SU-DHL-6 (cell line): ENCODE results near the gene GKAP1.
A peak's percentile ranks its signal among the peaks of the same experiment; 100 is the strongest.
"Not testable (repeated sequence)": the region's sequence is repeated elsewhere in the genome, so short reads cannot be mapped to it uniquely, and the experiment has no call there.

Experiments used
- H2AFZ ChIP-seq: fragments of 200-600 bp; sonication (generic); 2 replicates; pipeline ENCODE4 v1.6.1; 2014; ENCODE audit warnings: low read depth, mild to moderate bottlenecking, moderate library complexity, mixed read lengths, antibody characterized with exemption, low read length; ENCODE audit not compliant: severe bottlenecking
- H3F3A ChIP-seq: fragments of 200-600 bp; shearing (Covaris generic); 2 replicates; pipeline ENCODE4 v1.6.0; 2016; ENCODE audit warnings: antibody characterized with exemption, mild to moderate bottlenecking; ENCODE audit not compliant: insufficient read depth
- H3K27ac ChIP-seq: fragments of 200-600 bp; sonication (generic); 2 replicates; pipeline ENCODE4 v1.5.1; 2016; ENCODE audit warnings: low read depth, mild to moderate bottlenecking, low read length, moderate library complexity, mixed read lengths
- H3K27me3 ChIP-seq: fragments of 200-600 bp; sonication (generic), shearing (Covaris generic); 2 replicates; pipeline ENCODE4 v1.6.0; 2014; ENCODE audit warnings: mild to moderate bottlenecking, low read length
- H3K36me3 ChIP-seq: fragments of 200-600 bp; sonication (generic); 2 replicates; pipeline ENCODE4 v1.6.1; 2014; ENCODE audit warnings: mild to moderate bottlenecking, low read length, mixed read lengths
- H3K4me2 ChIP-seq: fragments of 300-600, 200-600 bp; shearing (Covaris generic), sonication (generic); 2 replicates; pipeline ENCODE4 v1.6.0; 2014; ENCODE audit warnings: low read length, low read depth, mild to moderate bottlenecking; ENCODE audit not compliant: poor library complexity, severe bottlenecking
- H3K4me3 ChIP-seq: fragments of 200-600 bp; sonication (generic); 2 replicates; pipeline ENCODE4 v1.5.1; 2014; ENCODE audit warnings: antibody characterized with exemption, low read length, mild to moderate bottlenecking, mixed read lengths; ENCODE audit not compliant: insufficient read depth, poor library complexity, severe bottlenecking
- H3K79me2 ChIP-seq: fragments of 200-600 bp; sonication (generic); 2 replicates; pipeline ENCODE4 v1.6.1; 2014; ENCODE audit warnings: mild to moderate bottlenecking, low read length, moderate library complexity; ENCODE audit not compliant: insufficient read depth
- H3K9ac ChIP-seq: fragments of 200-600 bp; sonication (generic); 2 replicates; pipeline ENCODE4 v1.7.0; 2014; ENCODE audit warnings: mild to moderate bottlenecking, low read length
- H3K9me2 ChIP-seq: fragments of 200-600 bp; sonication (generic); replicated peaks from 2 replicates; pipeline ENCODE4 v1.6.1; 2014; ENCODE audit warnings: low read length; ENCODE audit not compliant: insufficient read depth
- H3K9me3 ChIP-seq: fragments of 200-600 bp; sonication (generic); 2 replicates; pipeline ENCODE4 v1.6.1; 2014; ENCODE audit warnings: low read length, mixed read lengths; ENCODE audit not compliant: insufficient read depth
- H4K20me1 ChIP-seq: fragments of 200-600 bp; sonication (generic); 2 replicates; pipeline ENCODE4 v1.6.1; 2014; ENCODE audit warnings: low read depth, mild to moderate bottlenecking, antibody characterized with exemption, low read length, moderate library complexity, mixed read lengths

Gene GKAP1

GRCh38 chr9:83817356-83818278, at the start of gene GKAP1:
GKAP1 (minus strand) TSS chr9:83817769; CDS start chr9:83806517, 11,252 bp downstream.
- H3K9me3 ChIP-seq, H3K79me2 ChIP-seq: not testable (repeated sequence)
- peak within 1 kb of the TSS; percentile 50; the same call in 1 of the 2 replicates for H3K27ac ChIP-seq

GRCh38 chr9:83849895-83850294, 32.3 kb upstream of the GKAP1 start:
- not testable (repeated sequence) for H3F3A ChIP-seq, H4K20me1 ChIP-seq, H3K4me3 ChIP-seq, H3K27me3 ChIP-seq, H3K79me2 ChIP-seq, H3K9ac ChIP-seq, H3K9me2 ChIP-seq, H3K9me3 ChIP-seq, H3K27ac ChIP-seq, H2AFZ ChIP-seq, H3K4me2 ChIP-seq, H3K36me3 ChIP-seq

More at GRCh38 chr9:83817356-83818278, at the start of gene GKAP1:
- not testable (repeated sequence) for H3K9me2 ChIP-seq, H3K27me3 ChIP-seq, H3K36me3 ChIP-seq, H3F3A ChIP-seq, H4K20me1 ChIP-seq
- H3K9ac ChIP-seq: peak within 1 kb of the TSS; percentile 68
- H3K4me2 ChIP-seq: peak within 1 kb of the TSS; percentile 71
- H2AFZ ChIP-seq: peak within 1 kb of the TSS; percentile 93
- H3K4me3 ChIP-seq: peak within 1 kb of the TSS; percentile 70

- not testable (repeated sequence) for H3K9me3 ChIP-seq, H3K36me3 ChIP-seq, H3K4me3 ChIP-seq, H3K9ac ChIP-seq, H3K79me2 ChIP-seq, H3K27me3 ChIP-seq, H3F3A ChIP-seq, H2AFZ ChIP-seq, H3K9me2 ChIP-seq, H4K20me1 ChIP-seq, H3K27ac ChIP-seq, H3K4me2 ChIP-seq
These were observed 19.6 kb upstream of the GKAP1 start for GRCh38 chr9:83837070-83837643.

GRCh38 chr9:83830426-83831071, 13.0 kb upstream of the GKAP1 start:
- not testable (repeated sequence) for H3K27me3 ChIP-seq, H3F3A ChIP-seq, H3K9me2 ChIP-seq, H3K79me2 ChIP-seq, H4K20me1 ChIP-seq, H3K36me3 ChIP-seq, H2AFZ ChIP-seq, H3K27ac ChIP-seq, H3K9ac ChIP-seq, H3K4me2 ChIP-seq, H3K4me3 ChIP-seq, H3K9me3 ChIP-seq

GRCh38 chr9:83824986-83825623, 7.5 kb upstream of the GKAP1 start:
- H3K4me3 ChIP-seq, H2AFZ ChIP-seq, H3K36me3 ChIP-seq, H3K27ac ChIP-seq, H3K79me2 ChIP-seq, H3K27me3 ChIP-seq, H3F3A ChIP-seq, H3K4me2 ChIP-seq, H3K9me2 ChIP-seq, H4K20me1 ChIP-seq, H3K9ac ChIP-seq, H3K9me3 ChIP-seq: not testable (repeated sequence)

GRCh38 chr9:83817011-83817355, 586 bp downstream of the GKAP1 start:
- H3K27me3 ChIP-seq, H4K20me1 ChIP-seq, H3F3A ChIP-seq, H3K79me2 ChIP-seq, H3K36me3 ChIP-seq, H3K9me2 ChIP-seq, H3K9me3 ChIP-seq: not testable (repeated sequence)
- peak overlapping the region; percentile 50; the same call in 1 of the 2 replicates for H3K27ac ChIP-seq
- H3K4me2 ChIP-seq: peak overlapping the region; percentile 71
- H3K9ac ChIP-seq: peak overlapping the region; percentile 68
- peak overlapping the region; percentile 93 for H2AFZ ChIP-seq
- H3K4me3 ChIP-seq: peak overlapping the region; percentile 70

- not testable (repeated sequence) for H2AFZ ChIP-seq, H3K4me2 ChIP-seq, H4K20me1 ChIP-seq, H3K27ac ChIP-seq, H3K9me2 ChIP-seq, H3K4me3 ChIP-seq, H3K9me3 ChIP-seq, H3K9ac ChIP-seq, H3K36me3 ChIP-seq, H3K79me2 ChIP-seq, H3K27me3 ChIP-seq, H3F3A ChIP-seq
These were observed 2.4 kb downstream of the GKAP1 start for GRCh38 chr9:83815120-83815519.
